ENCODE measurements around the gene AEBP2. TPM values are rescaled to one million over a fixed set of nuclear protein-coding genes. Genes with fewer than 3 reads are reported as not detected.

The AEBP2 gene
- total RNA-seq, 1 donor = 19.2 TPM

- H3K9me3 ChIP-seq (ENCODE audit: low read depth, low read length) = no peaks in the 10 kb centered on the region
- H3K27ac ChIP-seq (ENCODE audit: low read depth, low read length) = no peak overlapping the region
- H3K4me3 ChIP-seq (ENCODE audit: insufficient read depth, low read length) = no peak overlapping the region
- no peak overlapping the region for H2AFZ ChIP-seq (ENCODE audit: low read length)
- peaks cover 6% of the 10 kb centered on the region for H3K36me3 ChIP-seq (ENCODE audit: insufficient read depth, low read length)
- peaks cover 62% of the 10 kb centered on the region for H4K20me1 ChIP-seq (ENCODE audit: insufficient read depth, low read length)
- no peak overlapping the region for H3K4me2 ChIP-seq (ENCODE audit: insufficient read depth, low read length)
- no peaks in the 10 kb centered on the region for H3K27me3 ChIP-seq (ENCODE audit: insufficient read depth, low read length)
- no peak for DNase-seq (ENCODE audit: insufficient read length, low spot score, missing footprints)
- peaks cover 6% of the 10 kb centered on the region for H3K4me1 ChIP-seq (ENCODE audit: insufficient read depth, low read length)
- TF ChIP-seq CTCF (IDR thresholded peaks at IDR 0.05; ENCODE audit: extremely low read depth, low read depth, low read length) = no peak
- peaks cover 87% of the 10 kb centered on the region for H3K79me2 ChIP-seq (ENCODE audit: insufficient read depth, low read length)
Observed at GRCh38 chr12:19443585-19443984, 4.3 kb downstream of the AEBP2 start.

- Histone ChIP-seq H3K9me3 (ENCODE audit: low read depth, low read length) (no peaks in the 10 kb centered on the region), H3K36me3 (ENCODE audit: insufficient read depth, low read length) (peaks cover 6% of the 10 kb centered on the region), H2AFZ (ENCODE audit: low read length) (no peak overlapping the region), H3K4me3 (ENCODE audit: insufficient read depth, low read length) (no peak overlapping the region), H3K4me1 (ENCODE audit: insufficient read depth, low read length) (peaks cover 6% of the 10 kb centered on the region), H3K27ac (ENCODE audit: low read depth, low read length) (no peak overlapping the region), H3K79me2 (ENCODE audit: insufficient read depth, low read length) (peaks cover 92% of the 10 kb centered on the region), H3K4me2 (ENCODE audit: insufficient read depth, low read length) (no peak overlapping the region), H4K20me1 (ENCODE audit: insufficient read depth, low read length) (peaks cover 62% of the 10 kb centered on the region), H3K27me3 (ENCODE audit: insufficient read depth, low read length) (no peaks in the 10 kb centered on the region)
- TF ChIP-seq CTCF (IDR thresholded peaks at IDR 0.05; ENCODE audit: extremely low read depth, low read depth, low read length) = no peak
- no peak for DNase-seq (ENCODE audit: insufficient read length, low spot score, missing footprints)
Observed at GRCh38 chr12:19444097-19444496, 4.8 kb downstream of the AEBP2 start.

GRCh38 chr12:19447386-19447785 lies 8.1 kb downstream of the AEBP2 start:
- Histone ChIP-seq H3K4me3 (ENCODE audit: insufficient read depth, low read length) (no peak overlapping the region), H3K27me3 (ENCODE audit: insufficient read depth, low read length) (no peaks in the 10 kb centered on the region), H4K20me1 (ENCODE audit: insufficient read depth, low read length) (peaks cover 68% of the 10 kb centered on the region), H3K36me3 (ENCODE audit: insufficient read depth, low read length) (peaks cover 6% of the 10 kb centered on the region), H2AFZ (ENCODE audit: low read length) (no peak overlapping the region), H3K79me2 (ENCODE audit: insufficient read depth, low read length) (peaks cover 99% of the 10 kb centered on the region), H3K4me1 (ENCODE audit: insufficient read depth, low read length) (no peaks in the 10 kb centered on the region), H3K4me2 (ENCODE audit: insufficient read depth, low read length) (no peak overlapping the region), H3K27ac (ENCODE audit: low read depth, low read length) (no peak overlapping the region), H3K9me3 (ENCODE audit: low read depth, low read length) (no peaks in the 10 kb centered on the region)
- no peak for DNase-seq (ENCODE audit: insufficient read length, low spot score, missing footprints)
- no peak for TF ChIP-seq CTCF (IDR thresholded peaks at IDR 0.05; ENCODE audit: extremely low read depth, low read depth, low read length)

- no peak overlapping the region for H3K27ac ChIP-seq (ENCODE audit: low read depth, low read length)
- H3K4me3 ChIP-seq (ENCODE audit: insufficient read depth, low read length) = no peak overlapping the region
- no peak overlapping the region for H2AFZ ChIP-seq (ENCODE audit: low read length)
- no peaks in the 10 kb centered on the region for H3K36me3 ChIP-seq (ENCODE audit: insufficient read depth, low read length)
- no peak for DNase-seq (ENCODE audit: insufficient read length, low spot score, missing footprints)
- no peak for TF ChIP-seq CTCF (IDR thresholded peaks at IDR 0.05; ENCODE audit: extremely low read depth, low read depth, low read length)
- no peaks in the 10 kb centered on the region for H3K4me1 ChIP-seq (ENCODE audit: insufficient read depth, low read length)
- H3K9me3 ChIP-seq (ENCODE audit: low read depth, low read length) = no peaks in the 10 kb centered on the region
- H3K79me2 ChIP-seq (ENCODE audit: insufficient read depth, low read length) = peaks cover 99% of the 10 kb centered on the region
- peaks cover 64% of the 10 kb centered on the region for H4K20me1 ChIP-seq (ENCODE audit: insufficient read depth, low read length)
- H3K27me3 ChIP-seq (ENCODE audit: insufficient read depth, low read length) = no peaks in the 10 kb centered on the region
- H3K4me2 ChIP-seq (ENCODE audit: insufficient read depth, low read length) = no peak overlapping the region
Observed at GRCh38 chr12:19449814-19450213, 10.5 kb downstream of the AEBP2 start.
